Mononuclear cell (primary cell): ENCODE results near the gene SDK2. TPM values are rescaled to one million over a fixed set of nuclear protein-coding genes. Genes with fewer than 3 reads are reported as not detected.

Experiments
- H3K27me3 ChIP-seq: 2 replicates; pipeline ENCODE4 v1.6.0; 2011; ENCODE audit warnings: low read length, control low read depth; ENCODE audit not compliant: insufficient read depth
- H3K4me1 ChIP-seq: 2 replicates; pipeline ENCODE4 v1.5.1; 2011; ENCODE audit warnings: mild to moderate bottlenecking, low read length, control low read depth; ENCODE audit not compliant: insufficient read depth
- H3K4me3 ChIP-seq: 2 replicates; pipeline ENCODE4 v1.5.1; 2011; ENCODE audit warnings: mild to moderate bottlenecking, low read length, moderate library complexity
- H3K9me3 ChIP-seq: 2 replicates; pipeline ENCODE4 v1.5.1; 2011; ENCODE audit warnings: low read depth, mild to moderate bottlenecking, control low read depth, low read length
- total RNA-seq: library from RNA; depleted of rRNA; stranded (reverse); fragments of >200 nt; gene quantifications from one replicate; pipeline ENCODE4 v1.2.3, GENCODE V29; 2012

SDK2 gene
- total RNA-seq, 1 donor = 2.0 TPM

DNA sequence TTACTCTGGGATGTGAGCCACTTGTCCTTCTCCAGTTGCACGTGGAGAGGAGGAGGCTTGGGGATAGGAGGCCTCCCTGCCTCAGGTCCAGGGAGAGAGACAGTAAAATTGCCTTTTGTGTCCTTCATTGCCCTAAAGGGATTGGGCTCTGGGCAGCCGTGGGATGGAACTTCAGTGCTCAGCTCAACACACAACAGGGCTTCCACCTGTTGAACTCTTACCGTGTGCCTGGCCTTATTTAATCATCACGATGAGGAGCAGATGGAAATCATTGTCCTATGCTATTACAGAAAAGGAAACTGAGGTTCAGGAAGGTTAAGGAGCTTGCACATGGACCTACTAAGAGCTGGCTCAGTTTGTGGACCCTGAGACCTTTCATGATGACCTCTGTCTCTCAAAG lies 240.0 kb downstream of the SDK2 start:
- H3K4me1 ChIP-seq = no peaks in the 10 kb centered on the region
- H3K27me3 ChIP-seq = no peaks in the 10 kb centered on the region
- H3K9me3 ChIP-seq = no peaks in the 10 kb centered on the region
- H3K4me3 ChIP-seq = no peak overlapping the region

DNA sequence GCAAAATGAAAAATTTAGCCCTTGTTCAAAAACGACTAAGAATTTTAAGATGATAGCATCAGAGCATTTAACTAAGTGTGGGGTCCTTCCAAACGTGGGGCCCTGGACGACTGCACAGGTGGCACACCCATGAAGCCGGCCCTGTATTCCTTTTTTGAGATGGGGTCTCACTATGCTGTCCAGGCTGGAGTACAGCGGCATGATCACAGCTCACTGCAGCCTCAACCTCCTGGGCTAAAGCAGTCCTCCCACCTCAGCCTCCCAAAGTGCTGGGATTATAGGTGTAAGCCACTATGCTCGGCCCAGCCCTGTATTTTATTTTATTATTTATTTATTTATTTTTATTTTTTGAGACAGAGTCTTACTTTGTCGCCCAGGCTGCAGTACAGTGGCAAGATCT lies 241.8 kb downstream of the SDK2 start:
- no peak overlapping the region for H3K4me3 ChIP-seq
- H3K9me3 ChIP-seq = no peaks in the 10 kb centered on the region
- H3K4me1 ChIP-seq = no peaks in the 10 kb centered on the region

DNA sequence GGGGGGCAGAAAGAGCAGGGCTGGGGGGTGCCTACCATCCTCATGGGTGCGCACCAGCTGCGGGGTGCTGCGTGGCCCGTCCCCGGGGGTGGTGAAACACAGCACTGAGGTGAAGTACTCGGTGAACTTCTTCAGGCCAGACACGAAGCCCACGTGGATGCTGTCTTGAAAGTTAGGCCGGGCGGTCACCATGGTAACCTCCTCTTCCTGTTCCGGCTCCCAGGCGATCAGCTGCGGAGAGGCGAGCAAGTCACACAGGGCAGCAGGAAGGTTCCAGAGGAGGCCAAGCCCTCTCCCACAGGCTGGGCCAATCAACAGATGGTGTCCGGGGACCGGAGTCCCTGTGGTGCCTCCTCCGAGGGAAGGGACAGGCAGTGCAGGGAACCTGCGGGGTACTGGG lies 242.3 kb downstream of the SDK2 start:
- Histone ChIP-seq H3K4me3 (no peak overlapping the region), H3K9me3 (no peaks in the 10 kb centered on the region), H3K4me1 (no peaks in the 10 kb centered on the region), H3K27me3 (no peaks in the 10 kb centered on the region)

More for the DNA sequence above, 241.8 kb downstream of the SDK2 start:
- no peaks in the 10 kb centered on the region for H3K27me3 ChIP-seq

DNA sequence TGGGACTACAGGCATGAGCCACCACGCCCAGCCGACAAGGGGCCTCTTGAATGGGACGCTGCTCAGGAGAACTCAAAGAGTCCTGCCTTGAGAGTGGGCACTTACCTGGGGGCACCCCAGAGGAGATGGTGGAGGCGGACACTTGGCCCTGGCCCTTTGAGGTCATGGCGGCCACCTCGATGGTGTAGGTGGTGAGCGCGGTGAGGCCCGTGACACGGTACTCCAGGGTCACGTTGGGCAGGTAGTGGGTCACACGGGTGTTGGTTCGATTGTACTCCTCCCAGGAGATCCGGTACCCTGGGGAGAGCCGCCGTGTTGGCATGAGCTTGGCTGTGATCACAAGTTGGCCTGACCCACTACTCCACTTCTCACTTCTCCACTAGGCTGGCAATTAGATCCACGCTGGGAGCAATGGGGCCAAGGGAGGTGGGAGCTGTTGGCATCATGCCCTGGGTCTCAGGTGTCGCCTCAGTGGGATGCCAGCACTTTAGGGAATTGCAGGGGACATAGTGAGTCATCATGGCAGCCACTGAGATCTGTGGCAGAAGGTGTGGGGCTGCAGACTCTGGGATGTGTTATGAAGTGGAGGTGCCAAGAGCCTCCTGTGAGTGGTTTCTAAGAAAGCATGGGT lies 243.2 kb downstream of the SDK2 start:
- H3K4me1 ChIP-seq = no peaks in the 10 kb centered on the region
- H3K9me3 ChIP-seq = no peaks in the 10 kb centered on the region
- no peak overlapping the region for H3K4me3 ChIP-seq
- H3K27me3 ChIP-seq = no peaks in the 10 kb centered on the region

DNA sequence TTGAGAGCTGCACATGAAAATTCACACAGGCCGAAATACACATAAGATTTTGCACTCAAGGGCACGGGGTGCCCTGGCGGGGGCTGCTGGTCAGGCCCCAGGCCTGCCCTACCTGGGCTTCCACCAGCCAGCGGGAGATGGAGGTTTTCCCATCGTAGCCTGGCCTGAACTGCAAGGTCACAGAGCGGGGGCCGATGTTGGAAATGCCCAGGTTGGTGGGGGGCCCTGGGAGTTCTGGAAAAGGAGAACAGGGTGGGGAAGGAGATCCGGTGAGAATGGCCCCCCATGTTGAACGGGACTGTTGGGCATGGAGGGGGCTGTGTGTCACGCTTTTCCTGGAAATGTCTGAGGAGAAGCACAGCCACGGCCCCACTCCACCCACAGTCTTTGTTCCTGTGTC lies 245.2 kb downstream of the SDK2 start:
- Histone ChIP-seq H3K4me1 (no peaks in the 10 kb centered on the region), H3K9me3 (no peaks in the 10 kb centered on the region), H3K27me3 (no peaks in the 10 kb centered on the region), H3K4me3 (no peak overlapping the region)

DNA sequence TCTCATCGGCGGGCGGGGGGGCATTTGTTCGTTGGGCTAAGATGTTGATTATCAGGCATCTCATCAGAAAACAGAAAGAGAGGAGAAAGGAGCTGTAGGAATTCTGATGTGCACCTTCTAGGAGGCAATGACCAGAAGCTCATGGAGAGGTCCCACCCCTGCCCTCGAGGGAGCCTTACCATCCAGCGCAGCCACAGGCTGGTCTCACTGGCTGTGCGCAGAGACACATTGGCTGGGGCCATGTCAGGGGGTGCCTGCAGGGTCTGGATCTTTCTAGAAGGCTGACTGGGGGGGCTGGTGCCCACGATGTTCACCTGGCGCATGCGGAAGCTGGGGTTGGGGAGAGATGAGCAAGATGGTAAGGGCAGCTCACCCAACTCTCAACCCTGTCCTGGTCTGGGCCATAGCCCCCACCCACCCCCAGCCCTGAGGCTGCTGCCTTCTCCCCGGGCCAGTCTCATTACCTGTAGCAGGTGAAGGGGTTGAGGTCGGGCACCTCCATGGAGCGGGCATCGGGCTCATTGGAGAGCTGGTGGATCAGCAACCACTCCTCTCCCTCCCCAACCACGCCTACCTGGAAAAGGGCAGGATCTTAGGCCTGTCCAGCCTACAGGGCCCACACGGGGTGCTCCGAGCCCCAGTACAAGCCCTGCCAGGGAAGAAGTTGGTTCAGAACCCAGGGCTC lies 246.2 kb downstream of the SDK2 start:
- no peak overlapping the region for H3K4me3 ChIP-seq
- no peaks in the 10 kb centered on the region for H3K27me3 ChIP-seq

DNA sequence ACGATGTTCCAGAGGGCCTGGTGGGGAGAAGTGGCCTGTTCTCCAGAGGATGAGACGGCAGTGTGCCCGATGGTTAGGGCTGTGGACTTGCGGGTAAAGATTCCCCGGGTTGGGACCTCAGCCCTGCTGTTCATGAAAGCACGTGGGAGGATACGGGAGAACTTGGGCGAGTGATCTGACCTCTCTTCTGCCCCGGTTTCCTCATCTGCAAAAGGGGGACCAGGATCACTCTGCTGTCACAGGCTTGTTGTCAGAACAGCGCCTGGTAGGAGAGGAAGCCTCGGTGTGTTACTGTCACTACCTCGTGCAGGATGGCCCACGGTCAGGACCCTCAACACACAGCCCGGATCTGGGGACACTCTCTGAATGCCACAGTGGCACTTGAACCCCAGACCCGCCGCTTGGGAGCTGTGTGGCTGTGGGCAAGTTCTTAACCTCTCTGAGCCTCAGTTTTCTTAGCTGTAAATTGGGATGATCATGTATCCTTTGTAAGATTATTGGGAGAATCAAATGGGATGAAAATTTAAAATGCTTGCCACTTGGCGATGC lies 246.9 kb downstream of the SDK2 start:
- no peak overlapping the region for H3K4me3 ChIP-seq
- no peaks in the 10 kb centered on the region for H3K9me3 ChIP-seq
- H3K27me3 ChIP-seq = no peaks in the 10 kb centered on the region
- H3K4me1 ChIP-seq = no peaks in the 10 kb centered on the region

More for the DNA sequence above, 246.2 kb downstream of the SDK2 start:
- Histone ChIP-seq H3K9me3 (no peaks in the 10 kb centered on the region), H3K4me1 (no peaks in the 10 kb centered on the region)

DNA sequence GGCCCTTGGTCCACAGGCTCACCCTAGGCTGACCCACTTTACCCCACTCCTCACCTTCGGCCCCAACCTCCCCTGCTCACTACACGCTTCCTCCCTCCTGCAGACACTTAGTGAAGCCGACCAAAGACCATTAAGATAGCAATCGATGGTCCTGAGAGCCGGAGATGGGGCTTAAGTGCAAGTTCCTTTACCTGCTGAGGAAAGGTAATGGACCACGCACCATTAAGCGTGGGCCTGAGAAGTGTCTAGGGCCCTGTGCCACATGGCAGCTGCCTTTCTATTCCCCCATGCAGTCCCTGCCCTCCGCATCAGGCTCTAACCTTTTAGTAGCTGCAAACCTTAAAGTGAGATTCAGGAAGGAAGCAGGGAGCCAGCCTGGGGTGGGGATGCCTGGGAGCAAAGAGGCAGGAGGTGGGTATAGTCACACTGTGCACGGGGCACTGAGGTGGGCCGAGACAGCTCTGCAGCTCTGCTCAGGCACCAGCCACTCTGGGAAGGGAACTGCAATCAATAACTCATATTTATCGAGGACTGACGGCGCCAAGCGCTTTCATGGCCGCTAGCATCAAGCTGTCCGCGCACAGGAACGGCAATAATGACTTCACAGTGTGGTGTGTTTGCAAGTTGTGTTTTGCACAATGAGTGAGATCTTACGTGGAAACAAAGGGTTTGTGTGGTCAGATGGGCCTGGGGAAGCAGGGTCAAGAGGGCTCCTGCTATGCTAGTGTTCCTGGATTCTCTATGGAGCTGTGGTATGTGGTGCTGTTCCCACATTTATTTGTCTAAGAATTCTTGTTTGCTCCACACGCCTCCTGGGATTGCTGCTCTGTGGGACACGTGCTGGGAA lies 247.6 kb downstream of the SDK2 start:
- Histone ChIP-seq H3K4me3 (no peak overlapping the region), H3K27me3 (no peaks in the 10 kb centered on the region), H3K4me1 (no peaks in the 10 kb centered on the region), H3K9me3 (no peaks in the 10 kb centered on the region)

DNA sequence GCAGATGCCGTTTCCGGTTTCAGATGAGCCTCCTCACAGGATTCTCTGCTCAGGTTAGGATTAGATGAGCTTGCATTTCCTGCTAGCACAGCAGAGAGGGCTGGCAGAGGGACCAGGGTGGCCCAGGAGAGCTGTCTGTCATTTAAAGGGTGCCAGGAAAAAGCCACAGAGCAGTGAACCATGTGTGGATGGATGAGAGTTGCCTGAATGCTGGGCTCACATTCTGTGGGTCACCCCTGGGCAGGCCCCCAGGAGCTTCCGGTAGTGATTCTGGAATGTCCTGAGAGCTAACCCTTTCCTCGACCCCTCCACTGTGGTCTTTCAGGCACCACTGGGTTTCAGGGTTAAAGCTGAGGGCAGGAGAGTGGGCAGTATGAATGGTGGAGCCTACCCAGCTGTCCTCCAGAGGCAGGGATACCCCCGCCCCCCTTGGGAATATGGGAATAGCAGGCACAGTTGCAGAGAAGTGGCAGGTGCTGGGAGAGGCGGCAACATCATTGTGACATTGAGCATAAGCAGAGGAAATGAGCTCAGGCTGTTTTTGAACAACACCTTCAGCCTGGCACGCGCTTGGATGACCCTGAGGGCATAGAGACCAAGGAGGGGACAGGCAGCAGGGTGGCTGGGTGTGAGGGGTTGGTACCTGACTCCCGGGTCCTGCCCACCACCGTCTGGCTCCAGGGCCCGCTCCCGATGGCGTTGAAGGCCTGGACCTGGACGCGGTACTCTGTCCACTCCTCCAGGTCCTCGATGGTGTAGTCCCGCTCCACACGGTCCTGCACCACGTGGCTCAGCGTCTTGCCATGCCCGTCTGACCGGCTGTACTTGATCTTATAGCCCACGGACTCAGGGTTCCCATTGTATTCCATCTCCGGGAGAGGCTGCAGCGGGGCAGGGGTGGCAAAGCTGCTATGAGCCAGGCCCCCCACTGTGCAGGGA lies 249.5 kb downstream of the SDK2 start:
- Histone ChIP-seq H3K9me3 (no peaks in the 10 kb centered on the region), H3K27me3 (no peaks in the 10 kb centered on the region), H3K4me3 (no peak overlapping the region), H3K4me1 (no peaks in the 10 kb centered on the region)

DNA sequence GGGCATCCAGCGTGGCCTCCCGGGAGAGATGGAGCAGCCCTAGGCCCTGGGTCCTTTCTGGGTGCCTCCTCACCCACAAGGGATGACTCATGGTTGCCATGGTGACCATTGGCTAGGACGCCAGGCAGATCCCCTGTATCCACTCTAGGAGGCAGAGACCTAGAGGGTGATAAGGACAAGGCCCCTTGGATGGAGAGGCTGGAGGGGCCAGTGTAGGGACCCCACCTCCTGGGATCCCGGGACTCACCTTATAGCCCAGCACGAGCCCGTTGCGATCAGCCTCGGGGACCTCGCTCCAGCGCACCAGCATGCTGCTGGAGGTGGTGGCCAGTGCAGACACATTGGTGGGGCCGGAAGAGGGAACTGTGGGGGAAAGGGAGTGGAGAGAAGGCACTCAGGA lies 250.3 kb downstream of the SDK2 start:
- no peaks in the 10 kb centered on the region for H3K9me3 ChIP-seq
- H3K4me1 ChIP-seq = no peaks in the 10 kb centered on the region
- no peak overlapping the region for H3K4me3 ChIP-seq
- H3K27me3 ChIP-seq = no peaks in the 10 kb centered on the region

DNA sequence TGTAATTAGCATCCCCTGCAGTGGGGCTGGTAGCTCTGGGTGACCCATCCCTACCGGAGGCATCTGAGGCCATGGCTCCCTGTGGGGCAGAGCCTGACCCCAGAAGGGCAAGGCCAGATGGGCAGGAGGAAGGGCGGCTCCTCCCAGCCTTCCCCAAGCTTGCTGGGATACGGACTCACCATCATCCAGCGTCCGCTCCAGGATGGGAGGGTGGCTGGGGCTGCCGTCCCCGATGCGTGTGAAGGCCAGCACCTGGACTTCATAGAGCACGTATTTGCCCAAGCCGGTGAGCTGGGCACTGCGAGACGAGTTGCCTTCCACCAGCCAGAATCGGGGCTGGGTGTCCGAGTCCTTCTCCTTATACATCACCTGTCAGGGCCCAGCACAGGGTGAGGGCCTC lies 250.9 kb downstream of the SDK2 start:
- Histone ChIP-seq H3K9me3 (no peaks in the 10 kb centered on the region), H3K27me3 (no peaks in the 10 kb centered on the region), H3K4me1 (no peaks in the 10 kb centered on the region), H3K4me3 (no peak overlapping the region)

DNA sequence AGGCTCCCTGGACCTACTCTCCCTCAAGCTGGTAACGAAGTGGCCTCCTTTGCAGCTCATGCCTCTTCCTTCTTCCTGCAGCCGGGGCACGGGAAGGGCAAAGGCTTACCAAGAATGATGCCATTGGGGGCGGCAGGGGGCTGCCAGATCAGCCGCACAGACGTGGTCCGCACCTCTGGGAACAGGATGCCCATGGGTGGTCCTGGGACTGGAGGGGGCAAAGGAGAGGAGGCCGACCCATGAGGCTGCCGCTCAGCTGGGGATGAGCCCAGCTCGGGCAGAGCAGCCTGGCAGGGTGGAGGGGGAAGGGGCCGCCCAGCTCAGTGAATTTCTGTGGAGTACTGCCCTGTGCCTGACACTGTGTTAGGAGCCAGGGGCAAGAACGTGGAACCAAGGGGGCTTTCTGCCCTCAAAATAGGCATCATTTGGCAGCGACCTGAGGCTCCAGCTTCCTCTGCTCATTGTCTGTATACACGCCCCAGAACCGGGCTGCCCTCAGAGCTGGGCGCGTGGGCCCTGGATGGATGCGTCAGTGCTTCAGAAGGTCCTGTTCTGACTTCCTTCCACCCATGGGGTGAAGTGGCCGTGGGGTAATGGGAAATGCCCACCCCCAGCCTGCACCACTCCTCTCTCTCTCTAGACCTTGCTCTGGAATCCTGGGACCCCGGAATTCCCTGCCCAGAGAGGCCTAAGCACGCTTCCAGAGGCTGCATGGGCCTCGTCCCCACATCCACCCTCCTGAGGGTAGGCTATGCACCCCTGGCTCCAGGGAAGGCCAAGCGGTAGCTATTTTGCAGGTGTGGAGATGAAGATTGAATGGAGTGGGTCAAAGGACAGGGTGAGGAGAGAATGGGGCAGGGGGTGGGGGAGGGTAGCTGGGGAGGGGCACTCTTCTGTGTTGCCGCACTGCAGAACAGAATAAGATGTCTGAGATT lies 252.6 kb downstream of the SDK2 start:
- Histone ChIP-seq H3K4me3 (no peak overlapping the region), H3K27me3 (no peaks in the 10 kb centered on the region)

DNA sequence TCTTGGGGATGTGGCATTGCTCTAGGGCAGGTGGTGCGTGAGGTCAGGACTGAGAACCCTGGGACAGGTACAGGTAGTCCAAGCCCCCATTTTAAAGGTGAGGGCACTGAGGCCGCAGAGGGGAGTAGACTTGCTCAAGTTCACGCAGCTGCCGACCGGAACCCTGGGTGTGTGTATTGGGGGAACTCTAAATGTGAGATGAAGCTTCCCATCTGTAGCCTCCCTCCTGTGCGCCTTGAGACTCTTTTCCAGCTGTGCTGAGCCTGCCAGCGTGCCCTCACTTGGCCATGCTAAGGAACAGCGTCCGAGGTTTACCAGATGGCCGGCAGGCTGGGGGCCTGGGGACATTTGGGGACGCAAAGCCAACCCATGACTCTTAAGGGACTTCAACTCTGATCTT lies 253.4 kb downstream of the SDK2 start:
- no peaks in the 10 kb centered on the region for H3K9me3 ChIP-seq

More for the DNA sequence above, 252.6 kb downstream of the SDK2 start:
- H3K4me1 ChIP-seq = no peaks in the 10 kb centered on the region
- H3K9me3 ChIP-seq = no peaks in the 10 kb centered on the region

More for the DNA sequence above, 253.4 kb downstream of the SDK2 start:
- Histone ChIP-seq H3K4me3 (no peak overlapping the region), H3K4me1 (no peaks in the 10 kb centered on the region), H3K27me3 (no peaks in the 10 kb centered on the region)
